Gastroesophageal sphincter (tissue), 4 donors: Measurements from ENCODE around the gene PHF21B. TPM values are rescaled to one million over a fixed set of nuclear protein-coding genes. Genes with fewer than 3 reads are reported as not detected.

ENCODE experiments used
- ATAC-seq: fragments of 150-250 bp; one replicate; pipeline ENCODE4 v1.9.1; 2016; ENCODE audit warnings: mild to moderate bottlenecking, moderate library complexity
- H3K27ac ChIP-seq, 4 donors: fragments of 200-600 bp; sonication (generic) in 3 of 4; 1 replicate in 3 of 4; 2 replicates in 1 of 4; pipeline ENCODE4 v1.5.1; 2016 to 2019
- H3K27me3 ChIP-seq: fragments of 200-600 bp; sonication (generic); one replicate; pipeline ENCODE4 v1.5.1; 2019
- H3K36me3 ChIP-seq, 2 donors: fragments of 200-600 bp; sonication (generic); one replicate each; pipeline ENCODE4 v1.5.1; 2019; ENCODE audit warnings: control low read depth in 1 of 2
- H3K4me1 ChIP-seq, 3 donors: fragments of 200-600 bp; sonication (generic); 1 replicate in 2 of 3; 2 replicates in 1 of 3; pipeline ENCODE4 v1.5.1; 2016 to 2019; ENCODE audit warnings: control low read depth in 2 of 3
- H3K4me3 ChIP-seq, 2 donors: fragments of 200-600 bp; sonication (generic); one replicate each; pipeline ENCODE4 v1.5.1; 2019; ENCODE audit warnings: mild to moderate bottlenecking in 1 of 2, moderate library complexity in 1 of 2
- H3K9me3 ChIP-seq, 3 donors: fragments of 200-600 bp; sonication (generic); one replicate each; pipeline ENCODE4 v1.5.1; 2017 to 2019; ENCODE audit warnings: control low read depth in 2 of 3
- EP300 ChIP-seq: sonication (generic); formaldehyde crosslinking; IDR thresholded peaks from one replicate; pipeline ENCODE4 v1.6.1; 2017; ENCODE audit warnings: antibody characterized with exemption, mild to moderate bottlenecking
- POLR2A ChIP-seq, 2 donors: fragments of 450-650 bp; IDR thresholded peaks; one replicate each; pipeline ENCODE4 v1.6.1; 2017; ENCODE audit warnings: antibody characterized with exemption in 2 of 2, mild to moderate bottlenecking in 2 of 2, moderate library complexity in 1 of 2
- POLR2AphosphoS5 ChIP-seq: sonication (generic); formaldehyde crosslinking; IDR thresholded peaks from one replicate; pipeline ENCODE4 v1.6.1; 2017; ENCODE audit warnings: antibody characterized with exemption
- WGBS, 2 donors: methylation state at CpG; one replicate each; pipeline ENCODE4 v1.1.5; 2018; ENCODE audit warnings: low coverage in 1 of 2; 5-methylcytosine and 5-hydroxymethylcytosine counted together
- total RNA-seq, 4 donors: library from RNA; depleted of rRNA; stranded (reverse); fragments of >200 nt; gene quantifications; one replicate each; pipeline ENCODE4 v1.1.0, GENCODE V29; 2016
- TF ChIP-seq, protein P1 (sequence below), 4 experiments: fragments of 200-600 bp in 2 of 4; fragments of 450-650 bp in 2 of 4; sonication (generic) in 1 of 4; IDR thresholded peaks; one replicate each; pipeline ENCODE4 v1.5.1; 2017 to 2019; ENCODE audit warnings: antibody characterized with exemption in 4 of 4, mild to moderate bottlenecking in 2 of 4, moderate library complexity in 2 of 4

The PHF21B gene
- total RNA-seq, 4 donors from 2014 or later, result 0.31 to 5.1 (median 1.4) TPM

DNA sequence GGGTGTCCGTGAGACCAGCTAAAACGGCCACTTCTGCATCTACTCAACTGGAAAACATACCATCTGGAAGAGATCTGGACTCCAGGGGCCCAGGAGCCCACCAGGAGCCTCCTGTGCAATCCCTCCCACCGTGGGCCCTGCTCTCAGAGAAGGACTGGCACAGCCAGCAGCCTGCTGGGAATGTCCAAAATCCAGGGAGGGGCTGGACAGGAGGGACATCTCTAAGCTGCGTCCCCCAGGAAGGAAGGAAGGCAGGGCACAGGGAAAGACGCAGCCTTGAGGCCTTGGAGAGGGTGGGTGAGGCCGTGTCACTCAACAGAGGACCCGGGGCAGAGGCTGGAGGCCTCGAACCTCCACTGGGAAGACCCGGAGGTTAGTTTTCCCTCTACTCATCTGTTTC, 78.0 kb downstream of the PHF21B start:
- peaks cover 3% of the 10 kb centered on the region for H3K27me3 ChIP-seq
- H3K4me3 ChIP-seq, result no peak overlapping the region
- H3K36me3 ChIP-seq, result no peaks in the 10 kb centered on the region
- H3K4me1 ChIP-seq, result no peaks in the 10 kb centered on the region
- no peak for TF ChIP-seq POLR2AphosphoS5
- no peak for TF ChIP-seq POLR2A (IDR thresholded peaks at IDR 0.05)
- no peak for TF ChIP-seq EP300
- TF ChIP-seq, protein P1, sequence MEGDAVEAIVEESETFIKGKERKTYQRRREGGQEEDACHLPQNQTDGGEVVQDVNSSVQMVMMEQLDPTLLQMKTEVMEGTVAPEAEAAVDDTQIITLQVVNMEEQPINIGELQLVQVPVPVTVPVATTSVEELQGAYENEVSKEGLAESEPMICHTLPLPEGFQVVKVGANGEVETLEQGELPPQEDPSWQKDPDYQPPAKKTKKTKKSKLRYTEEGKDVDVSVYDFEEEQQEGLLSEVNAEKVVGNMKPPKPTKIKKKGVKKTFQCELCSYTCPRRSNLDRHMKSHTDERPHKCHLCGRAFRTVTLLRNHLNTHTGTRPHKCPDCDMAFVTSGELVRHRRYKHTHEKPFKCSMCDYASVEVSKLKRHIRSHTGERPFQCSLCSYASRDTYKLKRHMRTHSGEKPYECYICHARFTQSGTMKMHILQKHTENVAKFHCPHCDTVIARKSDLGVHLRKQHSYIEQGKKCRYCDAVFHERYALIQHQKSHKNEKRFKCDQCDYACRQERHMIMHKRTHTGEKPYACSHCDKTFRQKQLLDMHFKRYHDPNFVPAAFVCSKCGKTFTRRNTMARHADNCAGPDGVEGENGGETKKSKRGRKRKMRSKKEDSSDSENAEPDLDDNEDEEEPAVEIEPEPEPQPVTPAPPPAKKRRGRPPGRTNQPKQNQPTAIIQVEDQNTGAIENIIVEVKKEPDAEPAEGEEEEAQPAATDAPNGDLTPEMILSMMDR (IDR thresholded peaks at IDR 0.05), result no peak
- no peak overlapping the region for H3K27ac ChIP-seq
- 69 to 90% methylated on average over 2 to 3 of the region's 9 CpGs for WGBS, 2 donors
- no peaks in the 10 kb centered on the region for H3K9me3 ChIP-seq
- ATAC-seq, result no peak

DNA sequence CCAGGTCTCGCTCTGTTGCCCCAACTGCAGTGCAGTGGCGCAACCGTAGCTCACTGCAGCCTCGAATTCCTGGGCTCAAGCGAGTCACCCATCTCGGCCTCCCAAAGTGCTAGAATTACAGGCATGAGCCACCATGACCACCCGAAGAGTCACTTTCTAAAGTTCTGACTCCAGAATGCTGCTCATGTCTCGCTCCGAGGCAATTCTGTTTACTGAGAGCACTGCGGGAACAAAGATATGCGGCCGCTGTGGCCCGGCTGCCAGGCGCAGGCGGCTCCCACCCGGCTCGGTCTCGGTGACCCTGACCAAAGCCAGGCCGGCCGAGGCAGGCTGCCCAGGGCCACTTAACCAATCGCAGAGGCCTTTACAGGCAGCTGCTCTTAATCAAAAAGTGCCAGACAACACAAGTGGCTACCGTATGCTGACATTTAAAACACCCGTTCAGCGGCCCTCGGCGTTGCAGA, 78.7 kb downstream of the PHF21B start:
- Histone ChIP-seq H3K27me3 (peaks cover 3% of the 10 kb centered on the region), H3K4me3 (no peak overlapping the region), H3K4me1 (no peaks in the 10 kb centered on the region), H3K36me3 (no peaks in the 10 kb centered on the region), H3K9me3 (no peaks in the 10 kb centered on the region), H3K27ac (no peak overlapping the region)
- TF ChIP-seq POLR2A (IDR thresholded peaks at IDR 0.05), result no peak
- no peak for TF ChIP-seq POLR2AphosphoS5
- TF ChIP-seq, protein P1 (IDR thresholded peaks at IDR 0.05), result no peak
- TF ChIP-seq EP300, result no peak
- WGBS, 2 donors, result 69% methylated on average over 6 of the region's 26 CpGs; no CpG with 5 or more reads in 1 of the 2 donors
- no peak for ATAC-seq

DNA sequence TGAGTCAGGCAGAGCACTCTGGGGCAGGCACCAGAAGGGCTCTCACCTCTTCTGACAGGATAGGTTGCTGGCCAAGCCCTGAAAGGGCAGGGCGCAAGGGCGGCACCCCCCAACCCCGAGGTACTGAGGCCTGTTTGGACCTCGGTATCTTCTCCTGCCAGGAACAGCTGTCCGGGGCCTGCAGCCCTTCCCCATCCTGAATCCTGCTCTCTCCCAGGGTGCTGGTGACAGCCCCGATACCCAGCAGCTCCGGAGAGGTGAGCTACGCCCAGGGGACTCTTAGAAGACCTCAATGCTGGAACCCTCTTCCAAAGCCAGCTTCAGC, 79.1 kb downstream of the PHF21B start:
- no peaks in the 10 kb centered on the region for H3K36me3 ChIP-seq
- peaks cover 3% of the 10 kb centered on the region for H3K27me3 ChIP-seq

DNA sequence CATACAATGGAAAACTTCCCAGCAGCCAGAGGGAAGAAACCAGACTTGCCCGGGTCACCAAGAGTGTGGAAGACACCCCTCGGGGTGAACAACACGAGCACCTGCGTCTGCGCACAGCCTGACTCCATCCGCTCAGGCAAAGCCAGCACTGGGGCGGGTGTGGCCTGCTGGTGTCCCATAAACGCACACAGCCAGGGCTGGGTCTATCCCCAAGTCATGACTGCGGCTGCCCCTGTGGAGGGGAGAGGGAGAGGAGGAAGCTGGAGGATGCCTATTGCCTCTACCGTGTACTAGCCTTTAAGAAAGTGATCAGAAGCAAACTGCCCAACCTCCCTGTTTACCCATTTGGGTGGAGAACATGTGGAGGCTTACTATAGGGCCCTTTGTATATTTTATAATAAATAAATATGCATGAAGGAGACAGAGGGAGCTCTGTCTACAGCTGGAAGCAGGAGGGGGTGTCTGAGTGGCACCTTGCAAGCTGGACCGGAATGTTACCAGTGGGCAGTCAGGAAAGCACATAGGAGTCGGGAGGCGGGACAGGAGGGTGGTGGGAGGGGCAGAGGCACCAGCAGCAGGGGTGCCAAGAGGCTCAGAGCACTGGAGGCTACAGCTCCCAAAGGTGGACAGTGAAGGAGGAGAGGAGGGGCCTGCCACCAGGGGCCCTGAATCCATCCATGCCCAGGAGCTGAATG, 79.6 kb downstream of the PHF21B start:
- Histone ChIP-seq H3K27me3 (no peaks in the 10 kb centered on the region), H3K4me3 (no peak overlapping the region), H3K9me3 (no peaks in the 10 kb centered on the region), H3K27ac (no peak overlapping the region), H3K4me1 (no peaks in the 10 kb centered on the region), H3K36me3 (no peaks in the 10 kb centered on the region)
- ATAC-seq, result no peak
- no peak for TF ChIP-seq POLR2A (IDR thresholded peaks at IDR 0.05)
- TF ChIP-seq, protein P1 (IDR thresholded peaks at IDR 0.05), result no peak
- no peak for TF ChIP-seq EP300
- no peak for TF ChIP-seq POLR2AphosphoS5
- WGBS, 2 donors, result 85 to 88% methylated on average over 5 to 7 of the region's 13 CpGs

More for the DNA sequence above, 79.1 kb downstream of the PHF21B start:
- Histone ChIP-seq H3K4me1 (no peaks in the 10 kb centered on the region), H3K9me3 (no peaks in the 10 kb centered on the region), H3K4me3 (no peak overlapping the region), H3K27ac (no peak overlapping the region)
- no CpG with 5 or more reads among the region's 8 CpGs for WGBS, 2 donors
- ATAC-seq, result no peak
- TF ChIP-seq POLR2AphosphoS5 (no peak), EP300 (no peak)

DNA sequence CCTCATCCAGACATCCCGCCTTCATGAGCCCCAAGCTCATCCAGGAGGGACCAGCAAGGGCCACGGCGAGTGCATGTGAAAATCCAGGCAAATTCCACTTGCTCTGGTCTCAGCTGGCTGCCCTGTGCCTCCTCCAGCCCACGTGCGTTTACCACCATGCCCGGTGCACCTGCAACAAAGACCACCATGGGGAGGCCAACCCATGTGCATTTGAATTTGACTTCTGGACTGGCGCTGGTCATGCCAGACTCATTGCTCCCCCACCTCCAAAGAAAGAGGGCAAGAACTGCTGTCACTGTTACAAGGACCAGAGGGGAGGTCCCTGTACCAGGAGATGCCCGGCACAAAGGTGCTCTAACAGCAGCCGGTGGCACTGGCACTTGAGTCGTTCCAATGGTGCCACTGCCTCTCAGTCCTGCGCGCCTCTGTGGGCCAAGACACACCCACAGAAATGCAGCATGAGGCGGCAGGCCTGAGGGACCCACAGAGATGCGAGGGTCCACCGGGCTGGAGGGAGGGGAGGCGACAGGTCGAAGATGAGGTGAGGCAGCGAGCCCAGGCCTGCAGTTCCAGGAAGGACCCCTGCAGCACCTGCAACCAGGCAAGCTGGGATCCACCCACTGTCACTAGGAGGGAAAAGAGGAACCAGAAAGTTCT, 80.3 kb downstream of the PHF21B start:
- WGBS, 2 donors, result 100% methylated on average over 5 of the region's 18 CpGs; no CpG with 5 or more reads in 1 of the 2 donors

More for the DNA sequence above, 80.3 kb downstream of the PHF21B start:
- no peak overlapping the region for H3K4me3 ChIP-seq
- no peak for TF ChIP-seq POLR2AphosphoS5
- TF ChIP-seq POLR2A (IDR thresholded peaks at IDR 0.05), result no peak
- no peak for TF ChIP-seq EP300
- TF ChIP-seq, protein P1 (IDR thresholded peaks at IDR 0.05), result no peak
- no peaks in the 10 kb centered on the region for H3K4me1 ChIP-seq
- no peak for ATAC-seq
- H3K9me3 ChIP-seq, result peaks cover 0 to under 1% (median 0%) of the 10 kb centered on the region in 3 donors
- H3K36me3 ChIP-seq, result no peaks in the 10 kb centered on the region
- H3K27me3 ChIP-seq, result no peaks in the 10 kb centered on the region
- H3K27ac ChIP-seq, result no peak overlapping the region
